ENCODE data around the gene CFAP210. TPM values are rescaled to one million over a fixed set of nuclear protein-coding genes. Genes with fewer than 3 reads are reported as not detected.

CFAP210 gene
- total RNA-seq, 2 donors from 2014 or later = 0.70 to 1.9 TPM

Other genes starting within 250 kb of the CFAP210 start
- 1 to 10 TPM; 3.2 to 6.5 TPM for gene BBS5, start 214.9 kb downstream of the CFAP210 start, total RNA-seq
- gene KLHL41, start 184.7 kb downstream of the CFAP210 start, total RNA-seq = not detected
- gene FASTKD1, start 120.5 kb downstream of the CFAP210 start, total RNA-seq = 10 to 100 TPM; 45.2 to 56.0 TPM
- gene PPIG, start 110.1 kb downstream of the CFAP210 start, total RNA-seq = 10 to 100 TPM; 59.5 to 72.7 TPM
- gene PHOSPHO2, start 64 bp upstream of the CFAP210 start, total RNA-seq = 1 to 10 TPM; 6.3 to 7.3 TPM
- gene KLHL23, start 39.4 kb upstream of the CFAP210 start, total RNA-seq = 10 to 100 TPM; 43.4 to 61.9 TPM
- gene SSB, start 104.5 kb upstream of the CFAP210 start, total RNA-seq = 100 to 1,000 TPM; 182 to 208 TPM
- 100 to 1,000 TPM in 1 of 2 donors, 10 to 100 TPM in 1; 76.1 to 102 TPM for gene METTL5, start 130.5 kb upstream of the CFAP210 start, total RNA-seq
- gene UBR3, start 133.0 kb upstream of the CFAP210 start, total RNA-seq = 10 to 100 TPM; 20.4 to 24.8 TPM

All from endodermal cell (in vitro differentiated cells).